GM23338 (cell line): ENCODE results near the gene CCDC9B.

ENCODE experiments used
- CREB1 ChIP-seq: fragments of 250-450 bp; sonication (Bioruptor Pico); IDR thresholded peaks from 2 replicates; pipeline ENCODE4 v1.5.0; 2020; ENCODE audit warnings: low read depth, mild to moderate bottlenecking, moderate library complexity
- EZH2 ChIP-seq: fragments of 200-600 bp; sonication (generic); IDR thresholded peaks from one replicate; pipeline ENCODE4 v1.8.0; 2017; ENCODE audit warnings: antibody characterized with exemption, mild to moderate bottlenecking, low read depth; ENCODE audit not compliant: unreplicated experiment
- EZH2phosphoT487 ChIP-seq: fragments of 200-600 bp; sonication (generic); IDR thresholded peaks from one replicate; pipeline ENCODE4 v1.8.1; 2018; ENCODE audit warnings: antibody characterized with exemption; ENCODE audit not compliant: unreplicated experiment
- JUNB ChIP-seq: IDR thresholded peaks from one replicate; pipeline ENCODE4 v1.6.1; 2016; ENCODE audit warnings: antibody characterized with exemption; ENCODE audit not compliant: unreplicated experiment
- POLR2AphosphoS5 ChIP-seq: IDR thresholded peaks from 2 replicates; pipeline ENCODE4 v1.6.1; 2016; ENCODE audit warnings: antibody characterized with exemption, low read depth
- STAT1 ChIP-seq: IDR thresholded peaks from one replicate; pipeline ENCODE4 v1.6.1; 2016; ENCODE audit warnings: antibody characterized with exemption; ENCODE audit not compliant: unreplicated experiment
- ZNF114 ChIP-seq: fragments of 250-450 bp; sonication (Bioruptor Pico); IDR thresholded peaks from 2 replicates; pipeline ENCODE4 v1.5.0; 2020; ENCODE audit warnings: mild to moderate bottlenecking, moderate library complexity
- TF ChIP-seq, protein P1 (sequence below), 2 experiments: fragments of 200-600 bp in 1 of 2; sonication (generic) in 1 of 2; conservative IDR thresholded peaks; 2 replicates each; pipeline versions ENCODE4 v1.5.1 to v1.6.1; 2016 to 2017; ENCODE audit warnings: antibody characterized with exemption in 2 of 2, low read depth in 2 of 2, mild to moderate bottlenecking in 2 of 2, moderate library complexity in 1 of 2
- TF ChIP-seq, protein P2 (sequence below): IDR thresholded peaks from one replicate; pipeline ENCODE4 v1.6.1; 2018; ENCODE audit warnings: antibody characterized with exemption; ENCODE audit not compliant: unreplicated experiment
- TF ChIP-seq, protein P3 (sequence below): IDR thresholded peaks from 2 replicates; pipeline ENCODE4 v1.6.1; 2016; ENCODE audit warnings: antibody characterized with exemption
- TF ChIP-seq, protein P4 (sequence below): fragments of 250-450 bp; sonication (Bioruptor Pico); IDR thresholded peaks from 2 replicates; pipeline ENCODE4 v1.5.0; 2020; ENCODE audit warnings: mild to moderate bottlenecking, moderate library complexity

DNA sequence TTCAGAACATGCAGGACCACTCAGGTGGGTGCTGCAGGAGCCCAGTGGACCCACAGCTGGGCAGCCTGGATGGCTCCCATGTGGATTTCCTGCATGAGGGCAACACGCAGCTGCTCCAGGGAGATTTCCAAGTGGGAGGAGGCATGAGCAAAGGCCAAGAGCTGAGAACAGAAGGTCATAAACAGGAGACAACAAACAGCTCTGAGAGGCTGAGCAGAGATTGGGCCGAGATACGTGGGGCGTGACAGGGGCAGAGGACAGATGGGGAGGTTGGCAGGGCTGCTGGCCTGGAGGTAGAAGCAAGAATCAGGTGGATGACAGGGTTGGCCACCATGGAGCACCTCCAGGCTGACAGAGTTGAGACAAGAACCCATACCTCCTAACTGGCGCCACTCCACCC lies 13.0 kb upstream of the CCDC9B start:
- TF ChIP-seq POLR2AphosphoS5 (no peak), CREB1 (CRISPR knock-in tag) (no peak), EZH2phosphoT487 (no peak), EZH2 (no peak), ZNF114 (no peak), STAT1 (no peak), JUNB (no peak)
- TF ChIP-seq, protein P1, sequence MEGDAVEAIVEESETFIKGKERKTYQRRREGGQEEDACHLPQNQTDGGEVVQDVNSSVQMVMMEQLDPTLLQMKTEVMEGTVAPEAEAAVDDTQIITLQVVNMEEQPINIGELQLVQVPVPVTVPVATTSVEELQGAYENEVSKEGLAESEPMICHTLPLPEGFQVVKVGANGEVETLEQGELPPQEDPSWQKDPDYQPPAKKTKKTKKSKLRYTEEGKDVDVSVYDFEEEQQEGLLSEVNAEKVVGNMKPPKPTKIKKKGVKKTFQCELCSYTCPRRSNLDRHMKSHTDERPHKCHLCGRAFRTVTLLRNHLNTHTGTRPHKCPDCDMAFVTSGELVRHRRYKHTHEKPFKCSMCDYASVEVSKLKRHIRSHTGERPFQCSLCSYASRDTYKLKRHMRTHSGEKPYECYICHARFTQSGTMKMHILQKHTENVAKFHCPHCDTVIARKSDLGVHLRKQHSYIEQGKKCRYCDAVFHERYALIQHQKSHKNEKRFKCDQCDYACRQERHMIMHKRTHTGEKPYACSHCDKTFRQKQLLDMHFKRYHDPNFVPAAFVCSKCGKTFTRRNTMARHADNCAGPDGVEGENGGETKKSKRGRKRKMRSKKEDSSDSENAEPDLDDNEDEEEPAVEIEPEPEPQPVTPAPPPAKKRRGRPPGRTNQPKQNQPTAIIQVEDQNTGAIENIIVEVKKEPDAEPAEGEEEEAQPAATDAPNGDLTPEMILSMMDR (conservative IDR thresholded peaks at IDR 0.05; ENCODE audit: low read depth in 2 of 2): no peak
- TF ChIP-seq, protein P2, sequence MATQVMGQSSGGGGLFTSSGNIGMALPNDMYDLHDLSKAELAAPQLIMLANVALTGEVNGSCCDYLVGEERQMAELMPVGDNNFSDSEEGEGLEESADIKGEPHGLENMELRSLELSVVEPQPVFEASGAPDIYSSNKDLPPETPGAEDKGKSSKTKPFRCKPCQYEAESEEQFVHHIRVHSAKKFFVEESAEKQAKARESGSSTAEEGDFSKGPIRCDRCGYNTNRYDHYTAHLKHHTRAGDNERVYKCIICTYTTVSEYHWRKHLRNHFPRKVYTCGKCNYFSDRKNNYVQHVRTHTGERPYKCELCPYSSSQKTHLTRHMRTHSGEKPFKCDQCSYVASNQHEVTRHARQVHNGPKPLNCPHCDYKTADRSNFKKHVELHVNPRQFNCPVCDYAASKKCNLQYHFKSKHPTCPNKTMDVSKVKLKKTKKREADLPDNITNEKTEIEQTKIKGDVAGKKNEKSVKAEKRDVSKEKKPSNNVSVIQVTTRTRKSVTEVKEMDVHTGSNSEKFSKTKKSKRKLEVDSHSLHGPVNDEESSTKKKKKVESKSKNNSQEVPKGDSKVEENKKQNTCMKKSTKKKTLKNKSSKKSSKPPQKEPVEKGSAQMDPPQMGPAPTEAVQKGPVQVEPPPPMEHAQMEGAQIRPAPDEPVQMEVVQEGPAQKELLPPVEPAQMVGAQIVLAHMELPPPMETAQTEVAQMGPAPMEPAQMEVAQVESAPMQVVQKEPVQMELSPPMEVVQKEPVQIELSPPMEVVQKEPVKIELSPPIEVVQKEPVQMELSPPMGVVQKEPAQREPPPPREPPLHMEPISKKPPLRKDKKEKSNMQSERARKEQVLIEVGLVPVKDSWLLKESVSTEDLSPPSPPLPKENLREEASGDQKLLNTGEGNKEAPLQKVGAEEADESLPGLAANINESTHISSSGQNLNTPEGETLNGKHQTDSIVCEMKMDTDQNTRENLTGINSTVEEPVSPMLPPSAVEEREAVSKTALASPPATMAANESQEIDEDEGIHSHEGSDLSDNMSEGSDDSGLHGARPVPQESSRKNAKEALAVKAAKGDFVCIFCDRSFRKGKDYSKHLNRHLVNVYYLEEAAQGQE: no peak
- TF ChIP-seq, protein P3, sequence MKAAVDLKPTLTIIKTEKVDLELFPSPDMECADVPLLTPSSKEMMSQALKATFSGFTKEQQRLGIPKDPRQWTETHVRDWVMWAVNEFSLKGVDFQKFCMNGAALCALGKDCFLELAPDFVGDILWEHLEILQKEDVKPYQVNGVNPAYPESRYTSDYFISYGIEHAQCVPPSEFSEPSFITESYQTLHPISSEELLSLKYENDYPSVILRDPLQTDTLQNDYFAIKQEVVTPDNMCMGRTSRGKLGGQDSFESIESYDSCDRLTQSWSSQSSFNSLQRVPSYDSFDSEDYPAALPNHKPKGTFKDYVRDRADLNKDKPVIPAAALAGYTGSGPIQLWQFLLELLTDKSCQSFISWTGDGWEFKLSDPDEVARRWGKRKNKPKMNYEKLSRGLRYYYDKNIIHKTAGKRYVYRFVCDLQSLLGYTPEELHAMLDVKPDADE: no peak
- TF ChIP-seq, protein P4, sequence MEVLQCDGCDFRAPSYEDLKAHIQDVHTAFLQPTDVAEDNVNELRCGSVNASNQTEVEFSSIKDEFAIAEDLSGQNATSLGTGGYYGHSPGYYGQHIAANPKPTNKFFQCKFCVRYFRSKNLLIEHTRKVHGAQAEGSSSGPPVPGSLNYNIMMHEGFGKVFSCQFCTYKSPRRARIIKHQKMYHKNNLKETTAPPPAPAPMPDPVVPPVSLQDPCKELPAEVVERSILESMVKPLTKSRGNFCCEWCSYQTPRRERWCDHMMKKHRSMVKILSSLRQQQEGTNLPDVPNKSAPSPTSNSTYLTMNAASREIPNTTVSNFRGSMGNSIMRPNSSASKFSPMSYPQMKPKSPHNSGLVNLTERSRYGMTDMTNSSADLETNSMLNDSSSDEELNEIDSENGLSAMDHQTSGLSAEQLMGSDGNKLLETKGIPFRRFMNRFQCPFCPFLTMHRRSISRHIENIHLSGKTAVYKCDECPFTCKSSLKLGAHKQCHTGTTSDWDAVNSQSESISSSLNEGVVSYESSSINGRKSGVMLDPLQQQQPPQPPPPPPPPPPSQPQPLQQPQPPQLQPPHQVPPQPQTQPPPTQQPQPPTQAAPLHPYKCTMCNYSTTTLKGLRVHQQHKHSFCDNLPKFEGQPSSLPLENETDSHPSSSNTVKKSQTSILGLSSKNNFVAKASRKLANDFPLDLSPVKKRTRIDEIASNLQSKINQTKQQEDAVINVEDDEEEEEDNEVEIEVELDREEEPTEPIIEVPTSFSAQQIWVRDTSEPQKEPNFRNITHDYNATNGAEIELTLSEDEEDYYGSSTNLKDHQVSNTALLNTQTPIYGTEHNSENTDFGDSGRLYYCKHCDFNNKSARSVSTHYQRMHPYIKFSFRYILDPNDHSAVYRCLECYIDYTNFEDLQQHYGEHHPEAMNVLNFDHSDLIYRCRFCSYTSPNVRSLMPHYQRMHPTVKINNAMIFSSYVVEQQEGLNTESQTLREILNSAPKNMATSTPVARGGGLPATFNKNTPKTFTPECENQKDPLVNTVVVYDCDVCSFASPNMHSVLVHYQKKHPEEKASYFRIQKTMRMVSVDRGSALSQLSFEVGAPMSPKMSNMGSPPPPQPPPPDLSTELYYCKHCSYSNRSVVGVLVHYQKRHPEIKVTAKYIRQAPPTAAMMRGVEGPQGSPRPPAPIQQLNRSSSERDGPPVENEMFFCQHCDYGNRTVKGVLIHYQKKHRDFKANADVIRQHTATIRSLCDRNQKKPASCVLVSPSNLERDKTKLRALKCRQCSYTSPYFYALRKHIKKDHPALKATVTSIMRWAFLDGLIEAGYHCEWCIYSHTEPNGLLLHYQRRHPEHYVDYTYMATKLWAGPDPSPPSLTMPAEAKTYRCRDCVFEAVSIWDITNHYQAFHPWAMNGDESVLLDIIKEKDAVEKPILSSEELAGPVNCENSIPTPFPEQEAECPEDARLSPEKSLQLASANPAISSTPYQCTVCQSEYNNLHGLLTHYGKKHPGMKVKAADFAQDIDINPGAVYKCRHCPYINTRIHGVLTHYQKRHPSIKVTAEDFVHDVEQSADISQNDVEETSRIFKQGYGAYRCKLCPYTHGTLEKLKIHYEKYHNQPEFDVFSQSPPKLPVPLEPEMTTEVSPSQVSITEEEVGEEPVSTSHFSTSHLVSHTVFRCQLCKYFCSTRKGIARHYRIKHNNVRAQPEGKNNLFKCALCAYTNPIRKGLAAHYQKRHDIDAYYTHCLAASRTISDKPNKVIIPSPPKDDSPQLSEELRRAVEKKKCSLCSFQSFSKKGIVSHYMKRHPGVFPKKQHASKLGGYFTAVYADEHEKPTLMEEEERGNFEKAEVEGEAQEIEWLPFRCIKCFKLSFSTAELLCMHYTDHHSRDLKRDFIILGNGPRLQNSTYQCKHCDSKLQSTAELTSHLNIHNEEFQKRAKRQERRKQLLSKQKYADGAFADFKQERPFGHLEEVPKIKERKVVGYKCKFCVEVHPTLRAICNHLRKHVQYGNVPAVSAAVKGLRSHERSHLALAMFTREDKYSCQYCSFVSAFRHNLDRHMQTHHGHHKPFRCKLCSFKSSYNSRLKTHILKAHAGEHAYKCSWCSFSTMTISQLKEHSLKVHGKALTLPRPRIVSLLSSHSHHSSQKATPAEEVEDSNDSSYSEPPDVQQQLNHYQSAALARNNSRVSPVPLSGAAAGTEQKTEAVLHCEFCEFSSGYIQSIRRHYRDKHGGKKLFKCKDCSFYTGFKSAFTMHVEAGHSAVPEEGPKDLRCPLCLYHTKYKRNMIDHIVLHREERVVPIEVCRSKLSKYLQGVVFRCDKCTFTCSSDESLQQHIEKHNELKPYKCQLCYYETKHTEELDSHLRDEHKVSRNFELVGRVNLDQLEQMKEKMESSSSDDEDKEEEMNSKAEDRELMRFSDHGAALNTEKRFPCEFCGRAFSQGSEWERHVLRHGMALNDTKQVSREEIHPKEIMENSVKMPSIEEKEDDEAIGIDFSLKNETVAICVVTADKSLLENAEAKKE (CRISPR knock-in tag): no peak
